Left lung (tissue), 10 donors: ENCODE data around the gene GSDMA. TPM values are rescaled to one million over a fixed set of nuclear protein-coding genes. Genes with fewer than 3 reads are reported as not detected.
A peak's percentile ranks its signal among the peaks of the same experiment; 100 is the strongest.

ENCODE experiments used
- ATAC-seq: fragments of 200-7000 bp; cut with Tn5 transposase; one replicate; pipeline ENCODE4 v1.9.1; 2020; ENCODE audit warnings: moderate library complexity
- DNase-seq, 4 donors: peaks; one replicate each; pipeline ENCODE4 v3.0.0-alpha.2; 2013 to 2020
- H3K27ac ChIP-seq, 2 donors: fragments of 200-600 bp; sonication (generic) in 1 of 2; one replicate each; pipeline versions ENCODE4 v1.5.0 to v1.8.0; 2020 to 2021
- H3K27me3 ChIP-seq, 2 donors: fragments of 200-600 bp; sonication (generic) in 1 of 2; one replicate each; pipeline versions ENCODE4 v1.5.0 to v1.8.0; 2020 to 2021
- H3K36me3 ChIP-seq, 2 donors: fragments of 200-600 bp; sonication (generic) in 1 of 2; one replicate each; pipeline versions ENCODE4 v1.5.0 to v1.8.0; 2020 to 2021
- H3K4me1 ChIP-seq, 2 donors: fragments of 200-600 bp; one replicate each; pipeline ENCODE4 v1.8.0; 2021
- H3K4me3 ChIP-seq, 2 donors: fragments of 200-600 bp; sonication (generic) in 1 of 2; one replicate each; pipeline versions ENCODE4 v1.5.0 to v1.8.0; 2020 to 2021; ENCODE audit warnings: mild to moderate bottlenecking in 1 of 2
- H3K9me3 ChIP-seq, 2 donors: fragments of 200-600 bp; sonication (generic) in 1 of 2; one replicate each; pipeline versions ENCODE4 v1.5.0 to v1.8.0; 2020 to 2021
- CTCF ChIP-seq, 2 donors: fragments of 200-600 bp; sonication (generic) in 1 of 2; IDR thresholded peaks; one replicate each; pipeline versions ENCODE4 v1.5.0 to v1.8.0; 2021; ENCODE audit warnings: antibody characterized with exemption in 2 of 2
- intact Hi-C, 2 donors: fragments of 100-400 bp; cut with DNase I; formaldehyde crosslinking; loops; one replicate each; pipeline versions ENCODE4 v1.11.2 to v1.14.2; 2022
- polyA plus RNA-seq, 6 donors: library from polyadenylated mRNA; unstranded; fragments of 120-200 nt; gene quantifications; one replicate each; pipeline ENCODE4 v1.2.1, GENCODE V29; 2013; ENCODE audit not compliant: insufficient read length in 6 of 6
- total RNA-seq, 2 donors: library from RNA; stranded (reverse); fragmentation: NEBNext Ultra II Directional; extraction: Animal tissue kit (Norgen Biotek cat#: 25700); gene quantifications; one replicate each; pipeline ENCODE4 v1.2.1, GENCODE V29; 2021
- donor health status: DM: no; HTN: yes; CAD: no.
- donor health status: DM: no; HTN: no; CAD: no.

The GSDMA gene
- total and polyA plus RNA-seq, 8 donors = 0.57 to 1.3 (median 0.87) TPM; not detected in 1

- H3K9me3 ChIP-seq = no peaks in the 10 kb centered on the region
- DNase-seq = peak in 3 of 4 donors; percentile 23 to 76 (median 44)
- peak overlapping the region; percentile 79 to 84 for H3K4me3 ChIP-seq
- TF ChIP-seq CTCF (IDR thresholded peaks at IDR 0.05) = no peak
- intact Hi-C loops = no loop called here
- peaks cover 28 to 67% of the 10 kb centered on the region in 2 donors for H3K4me1 ChIP-seq
- peak overlapping the region; percentile 83 to 88 for H3K27ac ChIP-seq
- no peaks in the 10 kb centered on the region for H3K27me3 ChIP-seq
- peaks cover 0 to 24% of the 10 kb centered on the region in 2 donors for H3K36me3 ChIP-seq
- ATAC-seq = peak; percentile 50
These were observed 36.2 kb upstream of the GSDMA start for GRCh38 chr17:39926588-39927100.

GRCh38 chr17:39927101-39927928 lies 35.5 kb upstream of the GSDMA start, which contains the start of the genes LRRC3C and ORMDL3:
LRRC3C (plus strand) TSS chr17:39927732; CDS start chr17:39941524, 13,792 bp downstream.
ORMDL3 (minus strand) TSS chr17:39927601; CDS start chr17:39924203, 3,398 bp downstream.
- no peaks in the 10 kb centered on the region for H3K9me3 ChIP-seq
- H3K27me3 ChIP-seq = no peaks in the 10 kb centered on the region
- ATAC-seq (peak; percentile 84), DNase-seq (peak; percentile 95 to 97 (median 96))
- H3K27ac ChIP-seq = peak within 1 kb of the TSS; percentile 83 to 88
- peaks cover 0 to 18% of the 10 kb centered on the region in 2 donors for H3K36me3 ChIP-seq
- peak within 1 kb of the TSS; percentile 79 to 84 for H3K4me3 ChIP-seq
- peaks cover 28 to 66% of the 10 kb centered on the region in 2 donors for H3K4me1 ChIP-seq
- intact Hi-C loops = no loop called here
- no peak for TF ChIP-seq CTCF (IDR thresholded peaks at IDR 0.05)

GRCh38 chr17:39927929-39928857 lies 34.6 kb upstream of the GSDMA start:
- intact Hi-C loops = no loop called here
- TF ChIP-seq CTCF (IDR thresholded peaks at IDR 0.05) = no peak
- peak overlapping the region; percentile 79 to 84 for H3K4me3 ChIP-seq
- DNase-seq = peak; percentile 14 to 84 (median 56)
- peak; percentile 68 for ATAC-seq
- peaks cover 0 to 9% of the 10 kb centered on the region in 2 donors for H3K36me3 ChIP-seq
- no peaks in the 10 kb centered on the region for H3K27me3 ChIP-seq
- peak overlapping the region; percentile 83 to 88 for H3K27ac ChIP-seq
- peaks cover 28 to 58% of the 10 kb centered on the region in 2 donors for H3K4me1 ChIP-seq
- no peaks in the 10 kb centered on the region for H3K9me3 ChIP-seq

- no peaks in the 10 kb centered on the region for H3K9me3 ChIP-seq
- no peak for DNase-seq
- intact Hi-C loops = no loop called here
These were observed 33.8 kb upstream of the GSDMA start for GRCh38 chr17:39928858-39929645.

More at GRCh38 chr17:39928858-39929645, 33.8 kb upstream of the GSDMA start:
- Histone ChIP-seq H3K36me3 (peaks cover 0 to under 1% of the 10 kb centered on the region in 2 donors), H3K27me3 (no peaks in the 10 kb centered on the region), H3K27ac (peak overlapping the region; percentile 83 to 88), H3K4me3 (peak overlapping the region in 1 of 2 donors; percentile 84), H3K4me1 (peaks cover 28 to 51% of the 10 kb centered on the region in 2 donors)
- ATAC-seq = peak; percentile 13
- TF ChIP-seq CTCF (IDR thresholded peaks at IDR 0.05) = no peak
